Measurements from ENCODE around the gene MYO7A.

DNA sequence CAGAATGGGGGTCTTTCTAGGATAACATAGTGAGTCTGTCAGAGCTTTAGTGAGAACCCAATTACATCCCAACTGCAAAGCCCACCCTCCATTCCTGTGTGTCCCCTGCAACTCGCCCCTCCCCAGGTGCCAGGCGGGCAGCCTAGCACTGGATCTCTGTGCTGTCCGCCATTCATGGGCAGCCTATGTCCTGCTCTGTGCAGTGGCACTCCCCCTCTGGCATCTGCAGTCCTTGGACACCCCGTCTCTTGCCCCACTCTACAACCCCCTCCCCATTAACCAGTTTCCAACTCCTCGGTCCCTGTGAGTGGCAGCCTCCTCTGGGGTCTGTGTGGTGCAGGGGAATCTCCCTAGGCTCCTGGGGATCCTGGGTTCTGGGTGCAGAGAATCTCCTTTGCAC lies 37.0 kb downstream of the MYO7A start:
- TF ChIP-seq, protein P1, sequence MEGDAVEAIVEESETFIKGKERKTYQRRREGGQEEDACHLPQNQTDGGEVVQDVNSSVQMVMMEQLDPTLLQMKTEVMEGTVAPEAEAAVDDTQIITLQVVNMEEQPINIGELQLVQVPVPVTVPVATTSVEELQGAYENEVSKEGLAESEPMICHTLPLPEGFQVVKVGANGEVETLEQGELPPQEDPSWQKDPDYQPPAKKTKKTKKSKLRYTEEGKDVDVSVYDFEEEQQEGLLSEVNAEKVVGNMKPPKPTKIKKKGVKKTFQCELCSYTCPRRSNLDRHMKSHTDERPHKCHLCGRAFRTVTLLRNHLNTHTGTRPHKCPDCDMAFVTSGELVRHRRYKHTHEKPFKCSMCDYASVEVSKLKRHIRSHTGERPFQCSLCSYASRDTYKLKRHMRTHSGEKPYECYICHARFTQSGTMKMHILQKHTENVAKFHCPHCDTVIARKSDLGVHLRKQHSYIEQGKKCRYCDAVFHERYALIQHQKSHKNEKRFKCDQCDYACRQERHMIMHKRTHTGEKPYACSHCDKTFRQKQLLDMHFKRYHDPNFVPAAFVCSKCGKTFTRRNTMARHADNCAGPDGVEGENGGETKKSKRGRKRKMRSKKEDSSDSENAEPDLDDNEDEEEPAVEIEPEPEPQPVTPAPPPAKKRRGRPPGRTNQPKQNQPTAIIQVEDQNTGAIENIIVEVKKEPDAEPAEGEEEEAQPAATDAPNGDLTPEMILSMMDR (IDR thresholded peaks at IDR 0.05), result no peak
- no peak for TF ChIP-seq EZH2 (IDR thresholded peaks at IDR 0.05; ENCODE audit: borderline replicate concordance, insufficient read depth, low read depth, low read length, poor library complexity, severe bottlenecking)
